Middle frontal gyrus (tissue), 1 donor: ENCODE measurements around the gene MINDY2.
"Not testable (repeated sequence)": the region's sequence is repeated elsewhere in the genome, so short reads cannot be mapped to it uniquely, and the experiment has no call there.

ENCODE experiments used
- DNase-seq: peaks from one replicate; pipeline ENCODE4 v3.0.0-alpha.2; 2015; ENCODE audit warnings: low spot score; ENCODE audit errors: extremely low spot score

The MINDY2 gene

DNA sequence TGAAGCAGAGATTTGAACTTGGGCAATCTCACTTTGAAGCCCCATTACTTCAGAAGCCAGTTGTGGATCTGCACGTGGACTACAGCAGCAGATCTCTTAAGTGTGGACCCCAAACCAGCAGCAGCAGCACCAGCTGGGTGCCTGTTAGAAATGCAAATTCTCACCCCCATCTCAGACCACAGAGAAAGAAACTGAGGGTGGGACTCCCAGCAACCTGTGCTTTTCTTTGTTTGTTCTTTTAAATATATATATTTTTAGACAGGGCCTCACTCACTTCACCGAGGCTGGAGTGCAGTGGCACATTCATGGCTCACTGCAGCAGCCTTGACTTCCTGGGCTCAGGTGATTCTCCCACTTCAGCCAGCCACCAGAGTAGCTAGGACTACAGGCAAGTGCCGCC lies 109.2 kb downstream of the MINDY2 start:
- DNase-seq: no peak

GRCh38 chr15:58882243-58882642 lies 111.1 kb downstream of the MINDY2 start:
- DNase-seq: no peak

GRCh38 chr15:58883926-58884325 lies 112.8 kb downstream of the MINDY2 start:
- not testable (repeated sequence) for DNase-seq

- no peak for DNase-seq
Observed at GRCh38 chr15:58886921-58887320, 115.8 kb downstream of the MINDY2 start.

DNA sequence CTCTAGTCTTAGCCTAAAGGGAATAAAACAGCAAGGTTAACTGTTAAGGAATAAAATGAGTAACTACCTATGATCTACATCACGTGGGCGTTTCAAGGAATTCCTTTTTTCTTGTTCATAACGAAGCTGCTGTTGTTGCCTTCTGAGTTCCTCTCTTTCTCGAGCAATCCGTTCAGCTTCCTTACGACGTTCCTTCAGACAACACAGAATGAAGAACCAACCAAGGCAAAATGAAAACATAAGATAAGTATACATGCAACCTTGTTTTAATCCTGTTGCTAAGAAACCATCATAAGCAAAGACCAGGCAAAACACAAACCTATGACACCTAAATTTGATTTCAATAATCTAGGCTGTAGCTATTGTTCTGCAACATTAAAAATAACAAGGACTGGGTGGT lies 118.3 kb downstream of the MINDY2 start:
- no peak for DNase-seq

DNA sequence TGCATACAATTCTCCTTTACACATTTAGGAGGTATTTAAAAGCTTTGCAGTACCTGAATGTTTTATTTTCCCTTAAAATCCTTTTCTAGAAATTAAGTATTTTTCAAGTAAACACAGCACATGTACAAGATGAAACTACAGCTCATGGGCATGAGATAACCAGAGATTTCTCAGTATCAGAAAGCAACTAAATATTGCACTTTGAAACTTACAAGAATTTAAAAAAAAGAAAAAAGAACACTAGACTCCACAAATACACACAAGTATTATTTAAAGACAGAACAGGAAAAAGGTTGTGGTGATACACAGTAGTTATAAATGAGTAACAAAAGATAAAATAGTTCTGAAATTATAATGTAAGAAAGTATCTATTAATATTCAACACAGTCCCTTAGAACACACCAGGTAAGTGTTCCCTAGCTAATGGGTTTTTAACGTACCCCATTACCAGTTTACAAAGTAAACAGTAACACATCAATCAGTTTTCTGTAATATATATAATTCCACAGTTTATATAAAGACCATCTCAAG lies 127.1 kb downstream of the MINDY2 start:
- no peak for DNase-seq

DNA sequence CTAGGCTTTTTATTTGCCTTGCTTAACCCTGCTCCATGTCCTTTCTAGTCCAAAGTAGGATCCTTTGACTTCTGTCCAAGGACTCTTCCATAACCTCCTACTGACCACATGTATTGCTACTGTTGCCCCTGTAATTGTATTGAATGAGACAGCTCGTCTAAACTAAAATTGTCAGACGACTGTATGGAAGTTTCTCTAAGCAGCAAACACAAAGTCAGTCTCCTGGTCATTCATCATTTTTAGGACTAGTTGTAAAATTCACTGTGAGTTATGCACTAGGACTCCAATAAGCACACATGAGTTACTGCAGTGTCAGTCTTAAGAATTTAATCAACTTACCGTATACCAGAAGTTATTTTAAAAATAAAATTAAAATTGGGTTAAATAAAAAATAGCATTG lies 129.5 kb downstream of the MINDY2 start:
- DNase-seq: no peak

GRCh38 chr15:58908550-58909309 lies 137.6 kb downstream of the MINDY2 start:
- no peak for DNase-seq

DNA sequence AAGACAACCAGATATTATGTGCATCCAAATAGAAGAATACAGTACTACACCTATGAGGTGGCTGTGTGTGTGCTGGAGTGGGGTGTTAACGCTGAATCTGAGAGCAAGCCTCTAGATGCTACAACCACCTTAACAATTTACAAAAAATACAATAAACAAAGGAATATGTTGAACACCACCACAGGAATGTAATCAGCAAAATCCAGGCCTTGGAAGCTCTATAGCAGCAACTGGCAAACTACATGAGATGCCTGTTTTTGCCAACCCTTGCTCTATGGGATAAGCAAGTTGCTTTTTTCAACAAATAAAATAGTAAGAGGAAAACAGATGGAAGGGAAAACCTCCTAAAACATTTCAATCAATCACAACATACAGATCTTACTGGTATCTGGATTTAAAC lies 138.5 kb downstream of the MINDY2 start:
- no peak for DNase-seq

DNA sequence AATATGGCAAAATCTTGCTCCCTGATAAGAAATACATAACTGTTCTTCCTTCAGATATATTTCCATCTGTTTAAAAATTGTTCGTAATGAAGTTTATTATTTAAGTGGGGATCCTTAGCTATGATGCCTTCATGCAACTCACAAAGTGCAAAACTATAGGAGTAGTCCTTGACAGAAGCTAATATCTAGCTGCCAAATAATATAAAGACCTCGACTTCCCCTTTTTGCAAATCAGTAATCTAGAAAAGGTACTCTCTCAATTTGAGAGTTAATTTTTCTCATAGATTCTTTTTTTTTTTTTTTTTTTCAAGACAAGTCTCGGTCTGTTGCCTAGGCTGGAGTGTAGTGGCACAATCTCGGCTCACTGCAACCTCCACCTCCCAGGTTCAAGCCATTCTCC lies 139.4 kb downstream of the MINDY2 start:
- DNase-seq: no peak
